SK-N-SH (cell line): Measurements from ENCODE around the gene BBS10. TPM values are rescaled to one million over a fixed set of nuclear protein-coding genes. Genes with fewer than 3 reads are reported as not detected.
"Not testable (repeated sequence)": the region's sequence is repeated elsewhere in the genome, so short reads cannot be mapped to it uniquely, and the experiment has no call there.

ENCODE experiments used
- CTCF ChIA-PET: fragments of 300-600, 350-600 bp; formaldehyde crosslinking; extraction: SDS; loops from one replicate; lab custom pipeline; 2021; lab: Yijun Ruan, JAX
- POLR2A ChIA-PET: fragments of 350-600 bp; sonication (Branson Sonifier 250); formaldehyde crosslinking; extraction: SDS; loops from one replicate; lab custom pipeline; 2020; ENCODE audit warnings: antibody characterized with exemption, inconsistent platforms; lab: Yijun Ruan, JAX
- DNase-seq: peaks from one replicate; pipeline ENCODE4 v3.0.0; 2012
- H2AFZ ChIP-seq: fragments of 200-600 bp; sonication (generic); 2 replicates; pipeline ENCODE4 v1.8.1; 2016; ENCODE audit warnings: antibody characterized with exemption, mild to moderate bottlenecking, low read depth
- H3F3A ChIP-seq: fragments of 200-600 bp; sonication (generic); replicated peaks from 2 replicates; pipeline ENCODE3; 2016; ENCODE audit warnings: antibody characterized with exemption, mild to moderate bottlenecking; ENCODE audit not compliant: insufficient read depth
- H3K27ac ChIP-seq, 2 experiments: fragments of 200-500 bp in 1 of 2; fragments of 200-600 bp in 1 of 2; sonication (Bioruptor generic) in 1 of 2; sonication (generic), shearing (Covaris generic) in 1 of 2; 2 replicates each; pipeline versions ENCODE4 v1.5.1 to v1.6.1; 2014 to 2016; ENCODE audit warnings: low read depth in 2 of 2, inconsistent platforms in 1 of 2, low read length in 1 of 2, mild to moderate bottlenecking in 1 of 2, mixed read lengths in 1 of 2
- H3K27me3 ChIP-seq: fragments of 200-600 bp; sonication (generic), shearing (Covaris generic); 2 replicates; pipeline ENCODE4 v1.6.1; 2016; ENCODE audit warnings: mixed run types; ENCODE audit not compliant: insufficient read depth
- H3K36me3 ChIP-seq, 2 experiments: fragments of 200-500 bp in 1 of 2; fragments of 200-600 bp in 1 of 2; sonication (Bioruptor generic) in 1 of 2; sonication (generic) in 1 of 2; replicated peaks in 1 of 2; 2 replicates each; pipeline versions ENCODE3 to v1.5.1; 2014 to 2016; ENCODE audit warnings: low read length in 1 of 2, mild to moderate bottlenecking in 1 of 2; ENCODE audit not compliant: insufficient read depth in 2 of 2, control insufficient read depth in 1 of 2
- H3K4me1 ChIP-seq, 2 experiments: fragments of 200-500 bp in 1 of 2; fragments of 200-600 bp in 1 of 2; sonication (Bioruptor generic) in 1 of 2; sonication (generic), shearing (Covaris generic) in 1 of 2; 2 replicates each; pipeline versions ENCODE4 v1.5.1 to v1.6.1; 2014 to 2016; ENCODE audit warnings: low read depth in 1 of 2, low read length in 1 of 2, mixed run types in 1 of 2; ENCODE audit not compliant: insufficient read depth in 2 of 2, control insufficient read depth in 1 of 2
- H3K4me2 ChIP-seq: fragments of 200-600 bp; sonication (generic), shearing (Covaris generic); 2 replicates; pipeline ENCODE4 v1.6.1; 2017; ENCODE audit warnings: mixed run types
- H3K4me3 ChIP-seq, 2 experiments: fragments of 200-500 bp in 1 of 2; fragments of 200-600 bp in 1 of 2; sonication (Bioruptor generic) in 1 of 2; sonication (generic), shearing (Covaris generic) in 1 of 2; 2 replicates each; pipeline versions ENCODE4 v1.5.1 to v1.8.1; 2014 to 2016; ENCODE audit warnings: low read depth in 2 of 2, inconsistent platforms in 1 of 2, low read length in 1 of 2, mild to moderate bottlenecking in 1 of 2, mixed read lengths in 1 of 2, moderate library complexity in 1 of 2
- H3K79me2 ChIP-seq: fragments of 200-600 bp; sonication (generic); 2 replicates; pipeline ENCODE4 v1.8.1; 2017; ENCODE audit warnings: mild to moderate bottlenecking; ENCODE audit not compliant: insufficient read depth
- H3K9ac ChIP-seq: fragments of 200-600 bp; sonication (generic); 2 replicates; pipeline ENCODE4 v1.6.1; 2017; ENCODE audit warnings: mixed run types
- H3K9me2 ChIP-seq: fragments of 200-600 bp; sonication (generic); 2 replicates; pipeline ENCODE4 v1.6.1; 2017; ENCODE audit warnings: mixed run types
- H3K9me3 ChIP-seq: fragments of 200-600 bp; sonication (generic); 2 replicates; pipeline ENCODE4 v1.6.1; 2017; ENCODE audit warnings: mixed run types, mild to moderate bottlenecking, moderate library complexity
- H4K20me1 ChIP-seq: fragments of 200-600 bp; sonication (generic); 2 replicates; pipeline ENCODE4 v1.6.1; 2017; ENCODE audit warnings: mild to moderate bottlenecking, mixed run types; ENCODE audit not compliant: insufficient read depth
- CHD2 ChIP-seq: fragments of 150-350 bp; IDR thresholded peaks from 2 replicates; pipeline ENCODE4 v1.6.1; 2018; ENCODE audit warnings: low read length; ENCODE audit not compliant: partially characterized antibody
- EP300 ChIP-seq, 2 experiments: IDR thresholded peaks; 2 replicates each; pipeline versions ENCODE4 v1.4.0 to v1.6.1; 2012; ENCODE audit warnings: borderline replicate concordance in 1 of 2, low read depth in 1 of 2, low read length in 1 of 2
- FOSL2 ChIP-seq: IDR thresholded peaks from 2 replicates; pipeline ENCODE4 v1.4.0; 2012; ENCODE audit warnings: low read depth, mild to moderate bottlenecking, moderate library complexity, borderline replicate concordance
- FOXJ3 ChIP-seq: sonication (generic); formaldehyde crosslinking; IDR thresholded peaks from 2 replicates; pipeline ENCODE4 v1.5.1; 2020; ENCODE audit warnings: mild to moderate bottlenecking, missing genetic modification reagents
- FOXM1 ChIP-seq: IDR thresholded peaks from 2 replicates; pipeline ENCODE4 v1.4.0; 2012; ENCODE audit warnings: low read depth, mild to moderate bottlenecking
- GABPA ChIP-seq: IDR thresholded peaks from 2 replicates; pipeline ENCODE4 v1.4.0; 2012; ENCODE audit warnings: low read depth, mild to moderate bottlenecking
- IRF3 ChIP-seq: fragments of 150-350 bp; IDR thresholded peaks from 2 replicates; pipeline ENCODE4 v1.6.1; 2016; ENCODE audit warnings: mild to moderate bottlenecking, low read depth, low read length
- MXI1 ChIP-seq: IDR thresholded peaks from 2 replicates; pipeline ENCODE4 v1.6.1; 2012; ENCODE audit warnings: mild to moderate bottlenecking, low read depth, low read length, improper control_type of control experiment
- RCOR1 ChIP-seq: fragments of 150-350 bp; IDR thresholded peaks from 2 replicates; pipeline ENCODE4 v1.6.1; 2017; ENCODE audit warnings: antibody characterized with exemption, low read length
- REST ChIP-seq: IDR thresholded peaks from 2 replicates; pipeline ENCODE4 v1.6.1; 2012; ENCODE audit warnings: mild to moderate bottlenecking, low read depth, low read length, moderate library complexity
- TCF12 ChIP-seq: IDR thresholded peaks from 2 replicates; pipeline ENCODE4 v1.4.0; 2012
- TEAD4 ChIP-seq: IDR thresholded peaks from 2 replicates; pipeline ENCODE4 v1.4.0; 2012; ENCODE audit warnings: mild to moderate bottlenecking, borderline replicate concordance; ENCODE audit not compliant: insufficient read depth
- USF2 ChIP-seq: fragments of 150-350 bp; IDR thresholded peaks from 2 replicates; pipeline ENCODE4 v1.6.1; 2017; ENCODE audit warnings: antibody characterized with exemption, low read length, low read depth, borderline replicate concordance
- WGBS: methylation state at CpG from one replicate; pipeline ENCODE4 v1.1.6; 2017; ENCODE audit warnings: low lambda C conversion rate; 5-methylcytosine and 5-hydroxymethylcytosine counted together
- polyA plus RNA-seq, 3 experiments: library from polyadenylated mRNA; depleted of rRNA; stranded (reverse); fragments of >200 nt; gene quantifications; 2 replicates each; pipeline ENCODE4 v1.2.3, GENCODE V29; 2012
- TF ChIP-seq, protein P1 (sequence below): IDR thresholded peaks from 2 replicates; pipeline ENCODE4 v1.4.0; 2012; ENCODE audit warnings: low read depth

The BBS10 gene
- polyA plus RNA-seq, 1 of the 3 experiments (the other 2 are of a cell fraction): 5.6 TPM

DNA sequence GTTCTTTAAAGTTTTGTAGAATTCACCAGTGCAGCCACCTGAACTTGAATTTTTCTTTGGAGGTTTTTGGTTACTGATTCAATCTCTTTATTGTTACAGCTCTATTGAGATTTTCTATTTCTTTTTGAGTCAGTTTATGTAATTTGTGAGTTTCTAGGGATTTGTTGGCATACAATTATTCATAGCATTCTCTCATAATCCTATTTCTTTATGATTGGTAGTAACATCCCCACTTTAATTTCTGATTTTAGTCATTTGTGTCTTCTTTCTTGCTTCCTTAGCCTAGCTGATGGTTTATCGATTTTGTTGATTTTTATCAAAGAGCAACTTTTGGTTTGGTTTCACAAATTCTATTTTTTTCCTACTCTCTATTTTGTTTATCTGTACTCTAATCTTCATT lies 17.9 kb upstream of the BBS10 start:
- Histone ChIP-seq H4K20me1 (no peaks in the 10 kb centered on the region), H3K4me2 (no peak overlapping the region), H3K27ac (no peak overlapping the region), H3K27me3 (no peaks in the 10 kb centered on the region), H3K4me3 (no peak overlapping the region), H2AFZ (no peak overlapping the region), H3K79me2 (no peaks in the 10 kb centered on the region), H3K9me2 (no peaks in the 10 kb centered on the region), H3K36me3 (peaks cover 48 to 68% of the 10 kb centered on the region in 2 experiments), H3K9ac (no peak overlapping the region), H3K4me1 (no peaks in the 10 kb centered on the region), H3F3A (peaks cover 7% of the 10 kb centered on the region), H3K9me3 (0 out of 2 replicates have a peak, but pooled peaks cover 13% of the 10 kb centered on the region)
- no peak for TF ChIP-seq CHD2
- no peak for TF ChIP-seq GABPA
- no peak for TF ChIP-seq FOXJ3 (CRISPR knock-in tag)
- ChIA-PET CTCF (interaction anchor here (2.6 kb wide), 1 partner anchor 90 kb away, joined by 6 read pairs; no protein-coding TSS in a partner anchor), POLR2A (no interaction called here)
- WGBS: 81% methylated on average over 1 of the region's 1 CpG
- DNase-seq: no peak

DNA sequence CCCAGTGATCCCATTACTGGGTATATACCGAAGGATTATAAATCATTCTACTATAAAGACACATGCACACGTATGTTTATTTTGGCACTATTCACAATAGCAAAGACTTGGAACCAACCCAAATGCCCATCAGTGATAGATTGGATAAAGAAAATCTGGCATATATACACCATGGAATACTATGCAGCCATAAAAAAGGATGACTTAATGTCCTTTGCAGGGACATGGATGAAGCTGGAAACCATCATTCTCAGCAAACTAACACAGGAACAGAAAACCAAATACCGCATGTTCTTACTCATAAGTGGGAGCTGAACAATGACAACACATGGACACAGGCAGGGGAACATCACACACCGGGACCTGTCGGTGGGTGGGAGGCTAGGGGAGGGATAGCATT lies 15.9 kb upstream of the BBS10 start:
- H4K20me1 ChIP-seq, H3F3A ChIP-seq, H3K4me2 ChIP-seq, H2AFZ ChIP-seq, H3K9ac ChIP-seq, H3K4me3 ChIP-seq, DNase-seq, CTCF ChIA-PET, POLR2A ChIA-PET, H3K9me2 ChIP-seq, H3K79me2 ChIP-seq, H3K27me3 ChIP-seq, H3K4me1 ChIP-seq, H3K27ac ChIP-seq: not testable (repeated sequence)
- Histone ChIP-seq H3K9me3 (0 out of 2 replicates have a peak, but pooled peaks cover 13% of the 10 kb centered on the region), H3K36me3 (peaks cover 32 to 49% of the 10 kb centered on the region in 2 experiments)
- 96% methylated on average over 5 of the region's 5 CpGs for WGBS

- no peaks in the 10 kb centered on the region for H3K79me2 ChIP-seq
- H3K36me3 ChIP-seq: peaks cover 20 to 32% of the 10 kb centered on the region in 2 experiments
- TF ChIP-seq TEAD4: no peak
- no peak for TF ChIP-seq TCF12
- no peak for TF ChIP-seq MXI1
- TF ChIP-seq RCOR1: no peak
- TF ChIP-seq, protein P1, sequence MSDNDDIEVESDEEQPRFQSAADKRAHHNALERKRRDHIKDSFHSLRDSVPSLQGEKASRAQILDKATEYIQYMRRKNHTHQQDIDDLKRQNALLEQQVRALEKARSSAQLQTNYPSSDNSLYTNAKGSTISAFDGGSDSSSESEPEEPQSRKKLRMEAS: no peak
- no peak for TF ChIP-seq FOSL2
- TF ChIP-seq IRF3: no peak
- TF ChIP-seq FOXM1: no peak
- no peak for TF ChIP-seq USF2
- no peak for TF ChIP-seq REST
- no peak for TF ChIP-seq CHD2
- no peak for TF ChIP-seq EP300 (IDR thresholded peaks at IDR 0.05; ENCODE audit: borderline replicate concordance in 1 of 2, low read depth in 1 of 2, low read length in 1 of 2)
- TF ChIP-seq, all 33 proteins: peak for 0
- H3K27ac ChIP-seq: no peak overlapping the region
- no peak overlapping the region for H3K9ac ChIP-seq
- 85% methylated on average over 6 of the region's 9 CpGs for WGBS
- H3K4me3 ChIP-seq: no peak overlapping the region
- ChIA-PET CTCF (no interaction called here), POLR2A (no interaction called here)
- no peaks in the 10 kb centered on the region for H3F3A ChIP-seq
- H3K4me2 ChIP-seq: no peak overlapping the region
- no peaks in the 10 kb centered on the region for H3K9me2 ChIP-seq
- DNase-seq: no peak
- H3K27me3 ChIP-seq: no peaks in the 10 kb centered on the region
- no peak overlapping the region for H2AFZ ChIP-seq
- no peaks in the 10 kb centered on the region for H3K9me3 ChIP-seq
- no peaks in the 10 kb centered on the region for H4K20me1 ChIP-seq
- H3K4me1 ChIP-seq: no peaks in the 10 kb centered on the region; a peak in 1 of 4 replicates
Measured at GRCh38 chr12:76360316-76360715, 12.1 kb upstream of the BBS10 start.
